ENCODE data around the gene USH1C.

Gene USH1C

GRCh38 chr11:17511571-17511970 is 32.6 kb downstream of the USH1C start:
- H3K36me3 ChIP-seq (ENCODE audit: insufficient read depth, low read length), result no peaks in the 10 kb centered on the region

DNA sequence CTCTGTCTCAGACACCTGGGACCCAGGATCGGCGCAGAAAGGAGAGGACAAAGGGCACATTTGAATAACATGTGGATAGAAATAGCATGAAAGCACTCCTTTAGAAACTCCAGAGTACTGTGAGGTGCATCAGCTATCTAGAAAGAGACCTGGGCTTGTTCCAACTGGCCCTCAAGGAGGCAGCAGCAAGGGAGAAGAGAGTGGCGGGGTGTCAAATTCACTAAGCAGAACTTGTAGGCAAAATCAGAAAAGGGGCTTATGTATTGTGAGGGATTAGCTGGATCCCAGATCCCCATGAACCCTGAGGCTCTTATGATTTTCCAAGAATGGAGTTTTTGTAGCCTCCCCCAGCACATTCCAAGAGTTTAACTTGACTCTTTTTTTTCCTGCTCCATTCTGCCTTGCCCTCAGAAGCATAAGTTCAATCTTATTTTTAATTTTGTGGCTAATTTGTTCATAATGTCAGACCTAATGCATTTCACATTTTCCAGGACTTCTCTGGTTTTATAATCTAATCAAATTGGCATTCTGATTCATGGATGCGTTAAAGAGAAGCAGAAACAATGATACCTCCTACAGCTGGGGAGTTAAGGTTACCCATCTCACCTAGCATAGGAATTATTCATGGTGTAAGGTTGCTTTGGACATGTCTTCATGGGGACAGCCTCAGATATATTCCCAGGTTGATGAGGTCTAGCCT is 33.6 kb downstream of the USH1C start:
- Histone ChIP-seq H3K36me3 (ENCODE audit: insufficient read depth, low read length) (no peaks in the 10 kb centered on the region), H3K4me3 (no peak overlapping the region), H3K9ac (ENCODE audit: insufficient read length) (no peak overlapping the region), H3K9me3 (ENCODE audit: low read depth, low read length) (no peaks in the 10 kb centered on the region), H3K27ac (no peak overlapping the region)
- TF ChIP-seq POLR2AphosphoS5 (IDR thresholded peaks at IDR 0.05; ENCODE audit: borderline replicate concordance, low read depth, low read length), result no peak
- no peak for TF ChIP-seq FOXP2 (optimal IDR thresholded peaks at IDR 0.05; ENCODE audit: control extremely low read depth, extremely low read length, insufficient read depth)
- TF ChIP-seq EZH2 (IDR thresholded peaks at IDR 0.05), result no peak
- DNase-seq (ENCODE audit: low read depth, low spot score), result no peak

More at GRCh38 chr11:17511571-17511970, 32.6 kb downstream of the USH1C start:
- no peak overlapping the region for H3K4me3 ChIP-seq
- TF ChIP-seq FOXP2 (optimal IDR thresholded peaks at IDR 0.05; ENCODE audit: control extremely low read depth, extremely low read length, insufficient read depth) (no peak), EZH2 (IDR thresholded peaks at IDR 0.05) (no peak), POLR2AphosphoS5 (IDR thresholded peaks at IDR 0.05; ENCODE audit: borderline replicate concordance, low read depth, low read length) (no peak)
- H3K9me3 ChIP-seq (ENCODE audit: low read depth, low read length), result no peaks in the 10 kb centered on the region
- no peak overlapping the region for H3K27ac ChIP-seq
- H3K9ac ChIP-seq (ENCODE audit: insufficient read length), result no peak overlapping the region
- no peak for DNase-seq (ENCODE audit: low read depth, low spot score)

- no peaks in the 10 kb centered on the region for H3K36me3 ChIP-seq (ENCODE audit: insufficient read depth, low read length)
- TF ChIP-seq FOXP2 (optimal IDR thresholded peaks at IDR 0.05; ENCODE audit: control extremely low read depth, extremely low read length, insufficient read depth) (no peak), EZH2 (IDR thresholded peaks at IDR 0.05) (no peak), POLR2AphosphoS5 (IDR thresholded peaks at IDR 0.05; ENCODE audit: borderline replicate concordance, low read depth, low read length) (no peak)
- no peak overlapping the region for H3K27ac ChIP-seq
- H3K4me3 ChIP-seq, result no peak overlapping the region
- no peak for DNase-seq (ENCODE audit: low read depth, low spot score)
- H3K9me3 ChIP-seq (ENCODE audit: low read depth, low read length), result no peaks in the 10 kb centered on the region
- H3K9ac ChIP-seq (ENCODE audit: insufficient read length), result no peak overlapping the region
Measured at GRCh38 chr11:17508791-17509190, 35.4 kb downstream of the USH1C start.

GRCh38 chr11:17508306-17508705 is 35.9 kb downstream of the USH1C start:
- Histone ChIP-seq H3K9me3 (ENCODE audit: low read depth, low read length) (no peaks in the 10 kb centered on the region), H3K36me3 (ENCODE audit: insufficient read depth, low read length) (no peaks in the 10 kb centered on the region), H3K4me3 (no peak overlapping the region), H3K27ac (no peak overlapping the region), H3K9ac (ENCODE audit: insufficient read length) (no peak overlapping the region)
- DNase-seq (ENCODE audit: low read depth, low spot score), result no peak
- TF ChIP-seq EZH2 (IDR thresholded peaks at IDR 0.05), result no peak
- TF ChIP-seq POLR2AphosphoS5 (IDR thresholded peaks at IDR 0.05; ENCODE audit: borderline replicate concordance, low read depth, low read length), result no peak
- no peak for TF ChIP-seq FOXP2 (optimal IDR thresholded peaks at IDR 0.05; ENCODE audit: control extremely low read depth, extremely low read length, insufficient read depth)

DNA sequence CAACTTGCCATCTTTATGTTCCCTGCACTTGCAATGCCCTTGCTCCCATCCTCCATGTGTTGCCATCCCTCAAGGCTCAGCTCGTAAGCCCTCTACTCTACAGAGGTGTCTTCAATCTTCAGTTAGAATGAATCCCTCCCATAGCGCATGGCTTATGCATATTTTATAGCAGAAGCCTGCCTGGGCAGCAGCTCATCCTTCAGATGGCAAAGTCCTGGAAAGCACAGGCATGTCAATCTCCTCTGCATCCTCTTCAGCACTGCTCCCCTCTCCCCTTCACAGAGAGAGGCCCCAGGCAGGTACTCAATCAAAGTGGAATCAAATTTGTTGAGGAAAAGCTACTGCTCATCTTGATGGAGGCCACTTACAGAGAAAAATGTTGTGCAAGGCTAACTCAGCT is 36.4 kb downstream of the USH1C start:
- no peak for TF ChIP-seq FOXP2 (optimal IDR thresholded peaks at IDR 0.05; ENCODE audit: control extremely low read depth, extremely low read length, insufficient read depth)
- TF ChIP-seq POLR2AphosphoS5 (IDR thresholded peaks at IDR 0.05; ENCODE audit: borderline replicate concordance, low read depth, low read length), result no peak
- no peak for TF ChIP-seq EZH2 (IDR thresholded peaks at IDR 0.05)
- H3K27ac ChIP-seq, result no peak overlapping the region
- H3K9ac ChIP-seq (ENCODE audit: insufficient read length), result no peak overlapping the region
- H3K9me3 ChIP-seq (ENCODE audit: low read depth, low read length), result no peaks in the 10 kb centered on the region
- no peaks in the 10 kb centered on the region for H3K36me3 ChIP-seq (ENCODE audit: insufficient read depth, low read length)
- H3K4me3 ChIP-seq, result no peak overlapping the region
- no peak for DNase-seq (ENCODE audit: low read depth, low spot score)

GRCh38 chr11:17506942-17507341 is 37.3 kb downstream of the USH1C start:
- H3K9me3 ChIP-seq (ENCODE audit: low read depth, low read length), result no peaks in the 10 kb centered on the region
- no peaks in the 10 kb centered on the region for H3K36me3 ChIP-seq (ENCODE audit: insufficient read depth, low read length)
- no peak overlapping the region for H3K27ac ChIP-seq
- DNase-seq (ENCODE audit: low read depth, low spot score), result no peak
- TF ChIP-seq POLR2AphosphoS5 (IDR thresholded peaks at IDR 0.05; ENCODE audit: borderline replicate concordance, low read depth, low read length), result no peak
- TF ChIP-seq EZH2 (IDR thresholded peaks at IDR 0.05), result no peak
- TF ChIP-seq FOXP2 (optimal IDR thresholded peaks at IDR 0.05; ENCODE audit: control extremely low read depth, extremely low read length, insufficient read depth), result no peak
- no peak overlapping the region for H3K4me3 ChIP-seq
- no peak overlapping the region for H3K9ac ChIP-seq (ENCODE audit: insufficient read length)

DNA sequence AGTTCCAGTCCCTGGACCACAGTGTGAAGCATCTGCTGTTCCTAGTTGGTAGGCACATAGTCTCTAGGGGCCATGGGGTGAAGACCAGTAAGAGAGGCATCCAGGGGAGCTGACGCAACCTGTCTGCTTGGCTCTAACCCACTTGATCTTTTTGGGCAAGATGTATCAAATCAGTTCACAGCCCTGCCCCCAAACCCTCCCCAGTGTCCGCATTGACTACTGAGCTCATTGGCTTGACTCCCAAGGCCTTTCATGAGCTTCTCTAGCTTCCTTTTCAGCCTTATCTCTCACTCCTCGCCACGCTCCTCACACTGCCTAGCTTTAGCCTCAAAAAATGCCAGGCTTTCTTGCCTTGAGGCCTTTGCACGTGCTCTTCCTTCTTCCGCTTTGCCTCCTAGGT is 37.9 kb downstream of the USH1C start:
- Histone ChIP-seq H3K9ac (ENCODE audit: insufficient read length) (no peak overlapping the region), H3K36me3 (ENCODE audit: insufficient read depth, low read length) (no peaks in the 10 kb centered on the region), H3K9me3 (ENCODE audit: low read depth, low read length) (no peaks in the 10 kb centered on the region), H3K4me3 (no peak overlapping the region), H3K27ac (no peak overlapping the region)
- DNase-seq (ENCODE audit: low read depth, low spot score), result no peak
- TF ChIP-seq EZH2 (IDR thresholded peaks at IDR 0.05) (no peak), POLR2AphosphoS5 (IDR thresholded peaks at IDR 0.05; ENCODE audit: borderline replicate concordance, low read depth, low read length) (no peak), FOXP2 (optimal IDR thresholded peaks at IDR 0.05; ENCODE audit: control extremely low read depth, extremely low read length, insufficient read depth) (no peak)

- Histone ChIP-seq H3K9me3 (ENCODE audit: low read depth, low read length) (no peaks in the 10 kb centered on the region), H3K27ac (no peak overlapping the region), H3K36me3 (ENCODE audit: insufficient read depth, low read length) (no peaks in the 10 kb centered on the region), H3K4me3 (no peak overlapping the region), H3K9ac (ENCODE audit: insufficient read length) (no peak overlapping the region)
- TF ChIP-seq FOXP2 (optimal IDR thresholded peaks at IDR 0.05; ENCODE audit: control extremely low read depth, extremely low read length, insufficient read depth) (no peak), EZH2 (IDR thresholded peaks at IDR 0.05) (no peak), POLR2AphosphoS5 (IDR thresholded peaks at IDR 0.05; ENCODE audit: borderline replicate concordance, low read depth, low read length) (no peak)
- DNase-seq (ENCODE audit: low read depth, low spot score), result no peak
Measured at GRCh38 chr11:17505146-17505545, 39.1 kb downstream of the USH1C start.
